Mesenchymal stem cell (in vitro differentiated cells and primary cell): ENCODE data around the gene PIGR.

Experiments
- DNase-seq: peaks from one replicate; pipeline ENCODE4 v3.0.0-alpha.2; 2013
- H2AFZ ChIP-seq: one replicate; pipeline ENCODE4 v1.6.1; 2013; ENCODE audit warnings: low read depth, mild to moderate bottlenecking, control low read depth, inconsistent platforms, low read length, moderate library complexity
- H2AK5ac ChIP-seq: 2 replicates; pipeline ENCODE4 v1.6.1; 2013; ENCODE audit warnings: low read length, moderate library complexity, mild to moderate bottlenecking, inconsistent platforms; ENCODE audit not compliant: severe bottlenecking
- H2BK120ac ChIP-seq: one replicate; pipeline ENCODE4 v1.6.1; 2013; ENCODE audit warnings: low read depth, mild to moderate bottlenecking, inconsistent platforms, low read length, moderate library complexity
- H2BK12ac ChIP-seq, 2 experiments: one replicate each; pipeline ENCODE4 v1.6.1; 2013; ENCODE audit warnings: inconsistent platforms in 2 of 2, low read length in 2 of 2, mild to moderate bottlenecking in 2 of 2, moderate library complexity in 2 of 2, control low read depth in 1 of 2
- H2BK15ac ChIP-seq: one replicate; pipeline ENCODE4 v1.6.1; 2013; ENCODE audit warnings: mild to moderate bottlenecking, low read depth, inconsistent platforms; ENCODE audit not compliant: poor library complexity, severe bottlenecking
- H2BK5ac ChIP-seq: 2 replicates; pipeline ENCODE4 v1.6.1; 2013; ENCODE audit warnings: low read depth, mild to moderate bottlenecking, low read length, control low read depth, inconsistent platforms; ENCODE audit not compliant: poor library complexity, severe bottlenecking
- H3K14ac ChIP-seq, 2 experiments: one replicate each; pipeline ENCODE4 v1.6.1; 2013; ENCODE audit warnings: inconsistent platforms in 2 of 2, low read length in 2 of 2, control low read depth in 1 of 2, mild to moderate bottlenecking in 1 of 2, moderate library complexity in 1 of 2
- H3K18ac ChIP-seq, 2 experiments: one replicate each; pipeline ENCODE4 v1.6.1; 2013; ENCODE audit warnings: inconsistent platforms in 2 of 2, low read length in 2 of 2, control low read depth in 1 of 2, low read depth in 1 of 2, mild to moderate bottlenecking in 1 of 2
- H3K23ac ChIP-seq, 2 experiments: one replicate each; pipeline ENCODE4 v1.6.1; 2013; ENCODE audit warnings: inconsistent platforms in 2 of 2, low read length in 2 of 2, mild to moderate bottlenecking in 2 of 2, moderate library complexity in 2 of 2, control low read depth in 1 of 2
- H3K27ac ChIP-seq: 2 replicates; pipeline ENCODE4 v1.5.1; 2013; ENCODE audit warnings: mild to moderate bottlenecking, moderate library complexity, low read length, control low read depth, inconsistent platforms; ENCODE audit not compliant: poor library complexity, severe bottlenecking
- H3K27me3 ChIP-seq, 2 experiments: 2 replicates each; pipeline versions ENCODE4 v1.6.1 to v1.7.0; 2013; ENCODE audit warnings: low read length in 2 of 2, mild to moderate bottlenecking in 2 of 2, moderate library complexity in 2 of 2, control low read depth in 1 of 2, inconsistent platforms in 1 of 2; ENCODE audit not compliant: control insufficient read depth in 1 of 2, insufficient read depth in 1 of 2
- H3K36me3 ChIP-seq, 2 experiments: 2 replicates each; pipeline versions ENCODE4 v1.6.1 to v1.7.0; 2013; ENCODE audit warnings: low read length in 2 of 2, control low read depth in 1 of 2, inconsistent platforms in 1 of 2, low read depth in 1 of 2, mild to moderate bottlenecking in 1 of 2; ENCODE audit not compliant: insufficient read depth in 2 of 2, control insufficient read depth in 1 of 2
- H3K4ac ChIP-seq, 2 experiments: one replicate each; pipeline ENCODE4 v1.6.1; 2013; ENCODE audit warnings: inconsistent platforms in 2 of 2, low read length in 2 of 2, mild to moderate bottlenecking in 2 of 2, moderate library complexity in 2 of 2, control low read depth in 1 of 2, low read depth in 1 of 2
- H3K4me1 ChIP-seq: 2 replicates; pipeline ENCODE4 v1.6.1; 2013; ENCODE audit warnings: low read depth, low read length, control low read depth; ENCODE audit not compliant: control insufficient read depth, insufficient read depth
- H3K4me2 ChIP-seq: 2 replicates; pipeline ENCODE4 v1.6.1; 2013; ENCODE audit warnings: low read length, mild to moderate bottlenecking, inconsistent platforms; ENCODE audit not compliant: poor library complexity, severe bottlenecking
- H3K4me3 ChIP-seq, 2 experiments: 2 replicates each; pipeline versions ENCODE4 v1.5.1 to v1.7.0; 2013; ENCODE audit warnings: low read length in 2 of 2, mild to moderate bottlenecking in 2 of 2, control low read depth in 1 of 2, low read depth in 1 of 2; ENCODE audit not compliant: insufficient read depth in 1 of 2
- H3K79me1 ChIP-seq: replicated peaks from 2 replicates; pipeline ENCODE4 v1.6.1; 2013; ENCODE audit warnings: mild to moderate bottlenecking, control low read depth, low read length, inconsistent platforms; ENCODE audit not compliant: poor library complexity, severe bottlenecking
- H3K9ac ChIP-seq: 2 replicates; pipeline ENCODE4 v1.7.0; 2013; ENCODE audit warnings: mild to moderate bottlenecking, low read length, moderate library complexity
- H3K9me3 ChIP-seq: 2 replicates; pipeline ENCODE4 v1.7.0; 2013; ENCODE audit warnings: mild to moderate bottlenecking, low read length; ENCODE audit not compliant: control insufficient read depth
- H4K8ac ChIP-seq: one replicate; pipeline ENCODE4 v1.6.1; 2013; ENCODE audit warnings: inconsistent platforms, mild to moderate bottlenecking, low read length, moderate library complexity
- H4K91ac ChIP-seq: one replicate; pipeline ENCODE4 v1.6.1; 2013; ENCODE audit warnings: mild to moderate bottlenecking, low read length, inconsistent platforms
- WGBS: methylation state at CpG from one replicate; pipeline ENCODE4 v1.1.7; 2013; ENCODE audit warnings: mixed read lengths; 5-methylcytosine and 5-hydroxymethylcytosine counted together

PIGR gene

GRCh38 chr1:206883876-206884275 is 62.4 kb downstream of the PIGR start:
- H3K27me3 ChIP-seq: peaks cover 0 to 18% of the 10 kb centered on the region in 2 experiments
- no peak overlapping the region for H4K91ac ChIP-seq
- no peaks in the 10 kb centered on the region for H3K4me1 ChIP-seq
- no peak overlapping the region for H2BK12ac ChIP-seq
- H2BK15ac ChIP-seq: no peak overlapping the region
- no peaks in the 10 kb centered on the region for H3K36me3 ChIP-seq
- H3K14ac ChIP-seq: no peak overlapping the region
- no peak for DNase-seq
- no peaks in the 10 kb centered on the region for H3K79me1 ChIP-seq
- no peak overlapping the region for H2AK5ac ChIP-seq
- H3K18ac ChIP-seq: no peak overlapping the region
- no peak overlapping the region for H3K27ac ChIP-seq
- no peak overlapping the region for H2BK120ac ChIP-seq
- no peak overlapping the region for H3K4me3 ChIP-seq
- no peak overlapping the region for H3K23ac ChIP-seq
- 93% methylated on average over 1 of the region's 2 CpGs for WGBS
- no peak overlapping the region for H2AFZ ChIP-seq
- peaks cover 2% of the 10 kb centered on the region for H3K9me3 ChIP-seq
- H3K4ac ChIP-seq: no peak overlapping the region
- H2BK5ac ChIP-seq: no peak overlapping the region
- no peak overlapping the region for H3K4me2 ChIP-seq
- H3K9ac ChIP-seq: no peak overlapping the region
- no peak overlapping the region for H4K8ac ChIP-seq

GRCh38 chr1:206883160-206883559 is 63.1 kb downstream of the PIGR start:
- Histone ChIP-seq H3K79me1 (no peaks in the 10 kb centered on the region), H2BK15ac (no peak overlapping the region), H4K8ac (no peak overlapping the region), H3K27me3 (peaks cover 0 to 18% of the 10 kb centered on the region in 2 experiments), H2AK5ac (no peak overlapping the region), H3K23ac (no peak overlapping the region), H2AFZ (no peak overlapping the region), H3K36me3 (no peaks in the 10 kb centered on the region), H3K4me1 (no peaks in the 10 kb centered on the region), H3K4me2 (no peak overlapping the region), H3K9me3 (peaks cover 7% of the 10 kb centered on the region), H3K27ac (no peak overlapping the region), H3K18ac (no peak overlapping the region), H2BK5ac (no peak overlapping the region), H2BK120ac (no peak overlapping the region), H3K4ac (no peak overlapping the region), H2BK12ac (no peak overlapping the region), H3K9ac (no peak overlapping the region), H3K14ac (no peak overlapping the region), H4K91ac (no peak overlapping the region), H3K4me3 (no peak overlapping the region)
- WGBS: 93% methylated on average over 1 of the region's 1 CpG
- DNase-seq: no peak

- no peak overlapping the region for H2BK120ac ChIP-seq
- H3K14ac ChIP-seq: no peak overlapping the region
- H2AK5ac ChIP-seq: no peak overlapping the region
- peaks cover 0 to 18% of the 10 kb centered on the region in 2 experiments for H3K27me3 ChIP-seq
- no peak overlapping the region for H3K23ac ChIP-seq
- DNase-seq: no peak
- no peak overlapping the region for H2BK5ac ChIP-seq
- no peaks in the 10 kb centered on the region for H3K36me3 ChIP-seq
- H3K4me3 ChIP-seq: no peak overlapping the region
- no peak overlapping the region for H3K4me2 ChIP-seq
- H3K4me1 ChIP-seq: no peaks in the 10 kb centered on the region
- H3K4ac ChIP-seq: no peak overlapping the region
- no peak overlapping the region for H2BK12ac ChIP-seq
- peaks cover 7% of the 10 kb centered on the region for H3K9me3 ChIP-seq
- no peaks in the 10 kb centered on the region for H3K79me1 ChIP-seq
- H3K27ac ChIP-seq: no peak overlapping the region
- no peak overlapping the region for H3K9ac ChIP-seq
- no peak overlapping the region for H2AFZ ChIP-seq
- H4K91ac ChIP-seq: no peak overlapping the region
- no peak overlapping the region for H3K18ac ChIP-seq
- H2BK15ac ChIP-seq: no peak overlapping the region
- H4K8ac ChIP-seq: no peak overlapping the region
- 75% methylated on average over 2 of the region's 3 CpGs for WGBS
Observed at GRCh38 chr1:206882555-206882954, 63.7 kb downstream of the PIGR start.

GRCh38 chr1:206880314-206880713 is 66.0 kb downstream of the PIGR start:
- H3K36me3 ChIP-seq: no peaks in the 10 kb centered on the region
- no peak overlapping the region for H3K4ac ChIP-seq
- no peak overlapping the region for H3K18ac ChIP-seq
- no peak overlapping the region for H2BK12ac ChIP-seq
- no peak overlapping the region for H3K23ac ChIP-seq
- peaks cover 0 to 12% of the 10 kb centered on the region in 2 experiments for H3K27me3 ChIP-seq
- no peaks in the 10 kb centered on the region for H3K79me1 ChIP-seq
- no peak overlapping the region for H3K4me2 ChIP-seq
- H3K14ac ChIP-seq: no peak overlapping the region
- H3K9me3 ChIP-seq: peaks cover 7% of the 10 kb centered on the region
- H2BK5ac ChIP-seq: no peak overlapping the region
- no peak overlapping the region for H2BK120ac ChIP-seq
- no peak overlapping the region for H2AK5ac ChIP-seq
- H3K4me3 ChIP-seq: no peak overlapping the region
- WGBS: 63% methylated on average over 2 of the region's 3 CpGs
- H3K27ac ChIP-seq: no peak overlapping the region
- H3K9ac ChIP-seq: no peak overlapping the region
- H4K8ac ChIP-seq: no peak overlapping the region
- H2BK15ac ChIP-seq: no peak overlapping the region
- no peaks in the 10 kb centered on the region for H3K4me1 ChIP-seq
- DNase-seq: no peak
- no peak overlapping the region for H2AFZ ChIP-seq
- no peak overlapping the region for H4K91ac ChIP-seq
